ENCODE results near the gene RNU5D-1. TPM values are rescaled to one million over a fixed set of nuclear protein-coding genes. Genes with fewer than 3 reads are reported as not detected.
A peak's percentile ranks its signal among the peaks of the same experiment; 100 is the strongest.

Gene RNU5D-1
- total and polyA plus RNA-seq, 2 of the 13 experiments (the other 11 are each of a cell fraction or from before 2014, with no cell fraction given) = 165 TPM; not detected in 1

GRCh38 chr1:44730741-44731512 lies at the start of gene RNU5D-1 (continued):
- TF ChIP-seq ATF1 (CRISPR knock-in tag; IDR thresholded peaks at IDR 0.05) (peak; percentile 73), ZNF446 (CRISPR knock-in tag; IDR thresholded peaks at IDR 0.05) (no peak), MXD3 (CRISPR knock-in tag; IDR thresholded peaks at IDR 0.05) (no peak; the same call in 1 of the 2 replicates)

GRCh38 chr1:44780583-44781121 lies 49.7 kb upstream of the RNU5D-1 start:
- peaks cover 12 to 24% of the 10 kb centered on the region in 2 experiments for H3K36me3 ChIP-seq (replicated peaks in 1 of 2; ENCODE audit: control insufficient read depth in 1 of 2, insufficient read depth in 2 of 2, low read length in 2 of 2)
- H4K20me1 ChIP-seq (ENCODE audit: insufficient read depth, low read length) = peaks cover 36% of the 10 kb centered on the region
- no peak overlapping the region for H3K4me2 ChIP-seq (ENCODE audit: low read depth, low read length)
- no peaks in the 10 kb centered on the region for H3K9me3 ChIP-seq (ENCODE audit: low read length)
- DNase-seq (ENCODE audit: low spot score) (no peak), FAIRE-seq (no peak), ATAC-seq (no peak)
- no peak overlapping the region for H3K27ac ChIP-seq (ENCODE audit: extremely low read length, insufficient read depth, low read length)
- intact Hi-C loops (cut with micrococcal nuclease; ENCODE audit: unreplicated experiment) = loop anchor here (5.0 kb wide), 2 partner anchors 37 to 48 kb away; partner anchors contain the start of gene RNU5D-1
- H3K79me2 ChIP-seq (ENCODE audit: insufficient read depth, low read length) = peaks cover 30% of the 10 kb centered on the region
- peaks cover 51% of the 10 kb centered on the region for H3K4me1 ChIP-seq (ENCODE audit: insufficient read depth, low read length)
- 97% methylated on average over 14 of the region's 14 CpGs for WGBS (ENCODE audit: low lambda C conversion rate)
- POLR2A ChIA-PET = interaction anchor here (0.9 to 2.6 kb wide), 8 partner anchors 19 to 523 kb away, joined by 3 to 14 read pairs (median 6); partner anchors contain the start of genes BTBD19, DYNLT4, PLK3 and RNU5D-1
- H2AFZ ChIP-seq (ENCODE audit: low read length) = no peak overlapping the region
- H3K9ac ChIP-seq (ENCODE audit: insufficient read depth, low read depth, low read length) = no peak overlapping the region
- no peak overlapping the region for H3K4me3 ChIP-seq (replicated peaks in 1 of 3; ENCODE audit: insufficient read depth in 1 of 3, low read depth in 2 of 3, low read length in 3 of 3)
- H3K27me3 ChIP-seq (ENCODE audit: control insufficient read depth in 1 of 2, insufficient read depth in 2 of 2, low read length in 2 of 2) = no peaks in the 10 kb centered on the region
- CTCF ChIA-PET (ENCODE audit: low intra/inter-chr PET ratio, low total read pairs) = no interaction called here
- in situ Hi-C loops (cut with HindIII; ENCODE audit: extremely low pct_ligation_motif_present, low pct_unique_long_range_greater_than_20kb) = no loop called here
- BruUV-seq (replicated peaks) = no TSS peak
- TF ChIP-seq ZNF282 (IDR thresholded peaks at IDR 0.05; ENCODE audit: partially characterized antibody) (no peak), ZFP91 (CRISPR knock-in tag; IDR thresholded peaks at IDR 0.05; ENCODE audit: borderline replicate concordance) (no peak), ZNF24 (IDR thresholded peaks at IDR 0.05) (no peak), CBFB (CRISPR knock-in tag; IDR thresholded peaks at IDR 0.05) (no peak), ZC3H13 (CRISPR knock-in tag; IDR thresholded peaks at IDR 0.05) (no peak), TCF7L2 (IDR thresholded peaks at IDR 0.05; ENCODE audit: low read depth, low read length) (no peak), ZNF264 (CRISPR knock-in tag; IDR thresholded peaks at IDR 0.05) (no peak), FOXA1 (IDR thresholded peaks at IDR 0.05) (no peak), FOXA1 (CRISPR knock-in tag; IDR thresholded peaks at IDR 0.05) (no peak), KDM5A (IDR thresholded peaks at IDR 0.05; ENCODE audit: borderline replicate concordance, low read length) (no peak), KLF15 (CRISPR knock-in tag; IDR thresholded peaks at IDR 0.05; ENCODE audit: borderline replicate concordance) (no peak), MIER3 (CRISPR knock-in tag; IDR thresholded peaks at IDR 0.05; ENCODE audit: borderline replicate concordance) (no peak), SOX5 (CRISPR knock-in tag; IDR thresholded peaks at IDR 0.05; ENCODE audit: borderline replicate concordance) (no peak), EP300 (IDR thresholded peaks at IDR 0.05; ENCODE audit: low read depth in 2 of 2, low read length in 2 of 2) (no peak), EP300 (CRISPR knock-in tag; IDR thresholded peaks at IDR 0.05; ENCODE audit: borderline replicate concordance) (no peak), KDM2A (CRISPR knock-in tag; IDR thresholded peaks at IDR 0.05; ENCODE audit: borderline replicate concordance, low read depth) (no peak), NFKBIZ (CRISPR knock-in tag; IDR thresholded peaks at IDR 0.05) (no peak), POLR2AphosphoS5 (IDR thresholded peaks at IDR 0.05; ENCODE audit: low read depth, low read length) (0 out of 2 replicates have a peak, but pooled peaks have one; percentile 42), NR3C1 (CRISPR knock-in tag; IDR thresholded peaks at IDR 0.05) (no peak)

All from HepG2 (cell line).